ENCODE results near the gene NLK.

GRCh38 chr17:28191018-28191417 is 148.5 kb downstream of the NLK start:
- TF ChIP-seq CTCF (IDR thresholded peaks at IDR 0.05; ENCODE audit: extremely low read depth in 1 of 2, insufficient read depth in 1 of 2, low read depth in 1 of 2, low read length in 2 of 2): no peak
- TF ChIP-seq MYC (IDR thresholded peaks at IDR 0.05; ENCODE audit: low read depth, low read length): no peak
- no peak for TF ChIP-seq POLR2A (IDR thresholded peaks at IDR 0.05; ENCODE audit: low read depth, low read length)
- no peak for TF ChIP-seq MAX (IDR thresholded peaks at IDR 0.05; ENCODE audit: insufficient read depth, insufficient read length)
- no peak for TF ChIP-seq JUN (IDR thresholded peaks at IDR 0.05; ENCODE audit: borderline replicate concordance, insufficient read depth, insufficient read length, low read depth)
- TF ChIP-seq POLR2AphosphoS5 (IDR thresholded peaks at IDR 0.05; ENCODE audit: insufficient read depth, low read depth, low read length): no peak
- TF ChIP-seq EZH2 (IDR thresholded peaks at IDR 0.05; ENCODE audit: borderline replicate concordance, low read depth, low read length, severe bottlenecking): no peak
- no peak for TF ChIP-seq GATA2 (IDR thresholded peaks at IDR 0.05; ENCODE audit: insufficient read depth, insufficient read length, low read depth, low read length)

Data from endothelial cell of umbilical vein (primary cell).